ENCODE results near the gene GGT6.

The GGT6 gene

DNA sequence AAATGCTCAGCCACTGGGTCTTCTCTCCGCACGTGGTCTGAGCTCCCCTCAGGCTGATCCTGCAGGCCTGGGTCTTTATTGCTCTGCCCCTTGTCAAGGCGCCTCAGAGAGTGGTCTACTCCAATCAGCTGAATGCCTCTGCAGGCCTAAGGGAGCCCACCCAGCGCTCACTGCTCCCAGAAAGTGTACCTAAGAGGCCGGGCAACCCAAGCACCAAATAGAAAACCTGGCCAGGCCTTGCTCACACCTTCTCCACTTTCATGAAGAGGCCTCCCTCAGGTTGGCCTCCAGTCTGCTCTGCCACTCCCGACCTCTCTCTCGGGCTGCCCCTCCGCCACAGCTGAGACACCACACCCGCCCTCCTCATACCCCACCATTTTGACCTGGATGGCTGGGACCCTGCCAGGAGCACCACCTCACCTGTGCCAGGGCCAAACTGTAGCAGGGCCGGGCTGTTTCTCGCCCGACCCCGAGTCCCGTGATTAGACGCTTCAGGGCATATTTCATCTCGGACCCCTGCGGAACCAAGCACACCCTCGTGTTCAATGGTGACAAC lies 5.9 kb downstream of the GGT6 start:
- TF ChIP-seq EZH2phosphoT487 (IDR thresholded peaks at IDR 0.05; ENCODE audit: low read depth) = no peak
- TF ChIP-seq, protein P1, sequence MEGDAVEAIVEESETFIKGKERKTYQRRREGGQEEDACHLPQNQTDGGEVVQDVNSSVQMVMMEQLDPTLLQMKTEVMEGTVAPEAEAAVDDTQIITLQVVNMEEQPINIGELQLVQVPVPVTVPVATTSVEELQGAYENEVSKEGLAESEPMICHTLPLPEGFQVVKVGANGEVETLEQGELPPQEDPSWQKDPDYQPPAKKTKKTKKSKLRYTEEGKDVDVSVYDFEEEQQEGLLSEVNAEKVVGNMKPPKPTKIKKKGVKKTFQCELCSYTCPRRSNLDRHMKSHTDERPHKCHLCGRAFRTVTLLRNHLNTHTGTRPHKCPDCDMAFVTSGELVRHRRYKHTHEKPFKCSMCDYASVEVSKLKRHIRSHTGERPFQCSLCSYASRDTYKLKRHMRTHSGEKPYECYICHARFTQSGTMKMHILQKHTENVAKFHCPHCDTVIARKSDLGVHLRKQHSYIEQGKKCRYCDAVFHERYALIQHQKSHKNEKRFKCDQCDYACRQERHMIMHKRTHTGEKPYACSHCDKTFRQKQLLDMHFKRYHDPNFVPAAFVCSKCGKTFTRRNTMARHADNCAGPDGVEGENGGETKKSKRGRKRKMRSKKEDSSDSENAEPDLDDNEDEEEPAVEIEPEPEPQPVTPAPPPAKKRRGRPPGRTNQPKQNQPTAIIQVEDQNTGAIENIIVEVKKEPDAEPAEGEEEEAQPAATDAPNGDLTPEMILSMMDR (IDR thresholded peaks at IDR 0.05; ENCODE audit: low read depth, low read length) = no peak
- Histone ChIP-seq H3K27ac (ENCODE audit: low read length) (peak overlapping the region; percentile 58), H3K36me3 (replicated peaks; ENCODE audit: low read depth, low read length) (peaks cover 30% of the 10 kb centered on the region), H3K27me3 (ENCODE audit: low read depth, low read length) (no peaks in the 10 kb centered on the region), H3K4me3 (ENCODE audit: low read length) (peak overlapping the region; percentile 99), H3K9me3 (ENCODE audit: insufficient read depth, low read length) (no peaks in the 10 kb centered on the region), H4K20me1 (ENCODE audit: insufficient read depth, low read length) (no peaks in the 10 kb centered on the region), H3K79me2 (ENCODE audit: low read length) (peaks cover 45% of the 10 kb centered on the region), H3K4me2 (ENCODE audit: low read length) (peak overlapping the region; percentile 92), H2AFZ (ENCODE audit: low read depth, low read length) (0 out of 2 replicates have a peak overlapping the region, but pooled peaks have one; percentile 11), H3K4me1 (ENCODE audit: low read length) (peaks cover 26% of the 10 kb centered on the region), H3K9ac (ENCODE audit: low read length) (peak overlapping the region; percentile 95)

DNA sequence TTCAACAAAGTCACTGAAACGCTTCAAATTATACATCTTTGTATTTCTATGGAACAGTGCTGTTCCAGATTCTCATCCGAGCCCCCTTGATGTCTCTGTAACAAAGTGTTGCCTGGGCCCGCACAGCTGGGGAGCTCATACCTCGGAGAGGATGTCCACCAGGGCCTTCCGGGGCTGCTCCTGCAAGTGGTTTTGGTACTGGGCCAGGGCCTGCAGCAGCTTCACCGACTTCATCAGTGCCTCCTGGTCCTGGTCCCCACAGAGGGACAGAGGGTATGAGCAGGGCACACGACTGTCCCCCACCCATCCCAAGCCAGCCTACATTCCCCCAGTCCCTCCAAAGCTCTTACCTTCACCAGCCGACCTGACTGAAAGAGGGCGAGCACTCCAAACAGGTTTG lies 6.7 kb downstream of the GGT6 start:
- H3K27me3 ChIP-seq (ENCODE audit: low read depth, low read length) = no peaks in the 10 kb centered on the region
- peak overlapping the region; percentile 92 for H3K4me2 ChIP-seq (ENCODE audit: low read length)
- no peak overlapping the region for H3K27ac ChIP-seq (ENCODE audit: low read length)
- TF ChIP-seq, protein P1 (IDR thresholded peaks at IDR 0.05; ENCODE audit: low read depth, low read length) = no peak
- TF ChIP-seq EZH2phosphoT487 (IDR thresholded peaks at IDR 0.05; ENCODE audit: low read depth) = no peak
- H3K4me3 ChIP-seq (ENCODE audit: low read length) = peak overlapping the region; percentile 99
- H3K36me3 ChIP-seq (replicated peaks; ENCODE audit: low read depth, low read length) = peaks cover 30% of the 10 kb centered on the region
- no peak overlapping the region for H2AFZ ChIP-seq (ENCODE audit: low read depth, low read length)
- H3K9me3 ChIP-seq (ENCODE audit: insufficient read depth, low read length) = no peaks in the 10 kb centered on the region
- H3K79me2 ChIP-seq (ENCODE audit: low read length) = peaks cover 45% of the 10 kb centered on the region
- H3K4me1 ChIP-seq (ENCODE audit: low read length) = peaks cover 20% of the 10 kb centered on the region
- H3K9ac ChIP-seq (ENCODE audit: low read length) = peak overlapping the region; percentile 95
- no peaks in the 10 kb centered on the region for H4K20me1 ChIP-seq (ENCODE audit: insufficient read depth, low read length)

DNA sequence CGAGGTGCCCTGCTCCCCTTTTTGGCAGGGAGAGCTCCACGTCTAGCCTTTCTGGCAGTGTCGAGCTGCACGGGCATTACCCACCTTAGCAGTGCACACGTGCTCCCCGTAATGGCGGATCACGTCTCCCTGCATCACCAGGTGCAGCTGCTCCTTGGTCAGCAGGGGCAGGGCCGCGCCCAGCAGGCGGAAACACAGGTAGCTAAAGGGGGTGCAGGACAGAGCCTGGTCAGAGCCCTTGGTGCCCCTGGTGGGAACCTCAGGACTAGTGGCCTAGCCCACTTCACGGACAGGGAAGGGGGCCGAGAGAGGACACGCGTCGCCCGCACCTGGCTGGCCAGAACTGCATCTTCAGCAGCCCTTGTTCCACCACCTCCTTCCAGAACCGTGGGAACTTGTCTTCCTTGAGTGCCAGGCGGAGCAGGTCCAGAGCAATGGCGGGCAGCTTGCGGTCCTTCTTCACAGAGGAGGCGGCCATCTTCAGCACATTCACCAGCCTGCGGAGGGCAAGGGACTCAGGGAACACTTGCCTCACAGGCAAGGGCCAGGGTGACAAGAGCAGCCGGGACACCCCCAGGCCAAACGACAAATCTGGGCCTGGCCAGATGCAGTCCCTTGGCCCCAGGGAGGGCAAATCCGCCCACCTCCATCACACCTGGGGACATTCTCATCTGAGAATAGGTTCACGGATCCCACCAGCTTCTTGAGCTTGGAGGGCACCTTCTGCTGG lies 8.4 kb downstream of the GGT6 start:
- no peaks in the 10 kb centered on the region for H3K27me3 ChIP-seq (ENCODE audit: low read depth, low read length)
- no peak overlapping the region for H2AFZ ChIP-seq (ENCODE audit: low read depth, low read length)
- H4K20me1 ChIP-seq (ENCODE audit: insufficient read depth, low read length) = no peaks in the 10 kb centered on the region
- peaks cover 19% of the 10 kb centered on the region for H3K4me1 ChIP-seq (ENCODE audit: low read length)
- no peak overlapping the region for H3K9ac ChIP-seq (ENCODE audit: low read length)
- H3K79me2 ChIP-seq (ENCODE audit: low read length) = peaks cover 45% of the 10 kb centered on the region
- no peaks in the 10 kb centered on the region for H3K9me3 ChIP-seq (ENCODE audit: insufficient read depth, low read length)
- peaks cover 30% of the 10 kb centered on the region for H3K36me3 ChIP-seq (replicated peaks; ENCODE audit: low read depth, low read length)
- no peak overlapping the region for H3K4me3 ChIP-seq (ENCODE audit: low read length)
- no peak overlapping the region for H3K4me2 ChIP-seq (ENCODE audit: low read length)
- H3K27ac ChIP-seq (ENCODE audit: low read length) = no peak overlapping the region
- TF ChIP-seq, protein P1 (IDR thresholded peaks at IDR 0.05; ENCODE audit: low read depth, low read length) = no peak
- TF ChIP-seq EZH2phosphoT487 (IDR thresholded peaks at IDR 0.05; ENCODE audit: low read depth) = no peak

DNA sequence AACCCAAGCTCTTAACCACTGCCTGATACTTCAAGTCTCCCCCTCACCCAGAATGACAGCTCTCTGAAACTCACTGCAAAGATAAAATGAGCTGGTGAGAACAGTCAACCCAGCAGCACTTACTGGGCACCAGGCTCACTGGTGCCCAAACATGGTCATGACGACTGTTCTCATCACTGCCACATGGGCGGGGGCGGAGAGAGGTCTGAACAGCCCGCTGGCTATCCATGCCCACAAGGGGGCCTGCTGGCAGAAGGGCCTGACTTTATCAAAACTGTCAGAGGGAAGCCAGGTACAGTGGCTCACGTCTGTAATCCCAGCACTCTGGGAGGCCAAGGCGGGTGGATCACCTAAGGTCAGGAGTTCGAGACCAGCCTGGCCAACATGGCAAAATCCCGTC lies 9.2 kb downstream of the GGT6 start:
- TF ChIP-seq, protein P1 (IDR thresholded peaks at IDR 0.05; ENCODE audit: low read depth, low read length) = no peak
- TF ChIP-seq EZH2phosphoT487 (IDR thresholded peaks at IDR 0.05; ENCODE audit: low read depth) = no peak
- Histone ChIP-seq H4K20me1 (ENCODE audit: insufficient read depth, low read length) (no peaks in the 10 kb centered on the region), H3K27me3 (ENCODE audit: low read depth, low read length) (no peaks in the 10 kb centered on the region), H3K4me2 (ENCODE audit: low read length) (no peak overlapping the region), H3K4me1 (ENCODE audit: low read length) (peaks cover 11% of the 10 kb centered on the region), H2AFZ (ENCODE audit: low read depth, low read length) (no peak overlapping the region), H3K9me3 (ENCODE audit: insufficient read depth, low read length) (no peaks in the 10 kb centered on the region), H3K27ac (ENCODE audit: low read length) (no peak overlapping the region), H3K9ac (ENCODE audit: low read length) (no peak overlapping the region), H3K79me2 (ENCODE audit: low read length) (peaks cover 45% of the 10 kb centered on the region), H3K4me3 (ENCODE audit: low read length) (no peak overlapping the region), H3K36me3 (replicated peaks; ENCODE audit: low read depth, low read length) (peaks cover 30% of the 10 kb centered on the region)

Data from OCI-LY3 (cell line).